IPS DF 6.9 (cell line): ENCODE results near the gene VPS11.

Experiments
- DNase-seq: peaks from one replicate; pipeline ENCODE4 v3.0.0-alpha.2; 2013; ENCODE audit warnings: low read depth, low spot score
- H3K27ac ChIP-seq: one replicate; pipeline ENCODE4 v1.5.1; 2013; ENCODE audit warnings: low read length, control low read depth
- H3K27me3 ChIP-seq: 2 replicates; pipeline ENCODE4 v1.6.1; 2013; ENCODE audit warnings: mild to moderate bottlenecking, low read length; ENCODE audit not compliant: control insufficient read depth, insufficient read depth
- H3K36me3 ChIP-seq: 2 replicates; pipeline ENCODE4 v1.6.1; 2013; ENCODE audit warnings: low read length; ENCODE audit not compliant: control insufficient read depth, insufficient read depth
- H3K4me1 ChIP-seq: 2 replicates; pipeline ENCODE4 v1.6.1; 2013; ENCODE audit warnings: low read length; ENCODE audit not compliant: control insufficient read depth, insufficient read depth
- H3K4me3 ChIP-seq: 2 replicates; pipeline ENCODE4 v1.5.1; 2013; ENCODE audit warnings: mild to moderate bottlenecking, low read length
- H3K9me3 ChIP-seq: 2 replicates; pipeline ENCODE4 v1.6.1; 2013; ENCODE audit warnings: low read length, inconsistent platforms; ENCODE audit not compliant: control insufficient read depth, insufficient read depth
- WGBS: extraction: QIAGEN DNeasy Blood & Tissue Kit; methylation state at CpG from one replicate; pipeline ENCODE4 v1.1.7; 2013; ENCODE audit warnings: mixed read lengths, missing lambda C conversion rate; ENCODE audit not compliant: insufficient read length, insufficient coverage; 5-methylcytosine and 5-hydroxymethylcytosine counted together

Gene VPS11

DNA sequence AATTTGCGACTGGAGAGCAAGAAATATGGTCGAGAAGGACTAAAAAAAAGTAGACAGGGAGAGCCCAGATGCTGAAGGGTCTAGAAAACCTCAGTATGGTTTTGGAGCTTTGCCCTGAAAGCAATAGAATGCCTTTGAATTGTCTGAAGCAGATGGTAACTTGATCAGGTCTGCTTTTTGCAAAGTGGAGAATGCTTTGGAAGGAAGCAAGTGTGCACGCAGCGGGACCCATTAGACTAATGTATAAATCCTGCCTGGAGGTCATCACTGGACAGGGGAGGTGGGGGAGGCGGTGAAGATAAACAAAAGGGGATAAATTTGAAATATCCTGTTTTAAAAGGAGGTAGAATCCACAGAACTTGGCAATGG, 53.0 kb downstream of the VPS11 start:
- no CpG with 5 or more reads among the region's 5 CpGs for WGBS

DNA sequence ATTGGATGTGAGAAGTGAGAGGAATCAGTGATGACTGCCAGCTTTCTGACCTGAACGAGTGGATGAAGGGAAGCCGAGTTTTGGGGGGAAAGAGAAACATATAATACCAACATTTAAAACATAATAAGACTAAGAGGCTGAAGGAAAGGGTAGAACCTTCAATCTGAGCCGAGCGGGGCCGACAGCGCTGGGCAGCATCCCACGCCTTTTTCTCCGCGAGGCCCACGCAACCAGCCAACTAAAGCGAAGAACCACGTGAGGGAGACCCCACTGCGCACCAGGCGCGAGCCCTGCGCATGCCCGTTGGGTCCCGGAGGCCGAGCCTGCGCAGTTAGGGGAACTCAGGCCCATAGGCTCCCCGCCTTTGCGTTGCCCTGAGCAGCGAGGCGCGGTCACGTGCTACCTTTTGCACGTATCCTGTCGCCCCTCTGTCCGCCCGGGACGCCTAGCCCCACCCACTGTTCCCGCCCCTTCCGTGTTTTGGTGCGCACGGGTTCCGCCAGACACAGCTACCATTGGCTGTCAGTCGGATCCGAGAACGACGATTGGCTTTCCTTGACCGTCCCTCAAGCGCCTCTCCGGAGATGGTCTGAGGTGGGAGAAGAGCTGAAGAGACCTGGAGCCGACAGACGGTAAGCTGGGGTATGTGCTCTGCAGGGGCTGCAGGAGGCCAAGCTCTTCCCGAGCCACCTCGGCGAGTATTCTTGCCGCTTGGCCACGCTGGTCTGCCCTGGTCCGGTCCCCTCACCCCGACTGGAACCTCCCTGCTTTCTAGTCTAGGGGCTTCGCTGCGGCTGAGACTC, 53.6 kb downstream of the VPS11 start, which contains the start of gene HINFP:
Gene HINFP, plus strand, starts transcription at position 573 of the 803 bp plus-strand sequence. CDS start 5,365 bp downstream, outside the sequence.
- Histone ChIP-seq H3K4me1 (no peaks in the 10 kb centered on the region), H3K4me3 (peak within 1 kb of the TSS; percentile 94), H3K9me3 (no peaks in the 10 kb centered on the region), H3K27ac (no peak within 1 kb of the TSS), H3K36me3 (no peaks in the 10 kb centered on the region), H3K27me3 (no peaks in the 10 kb centered on the region)
- DNase-seq, result peak; percentile 99
- no CpG with 5 or more reads among the region's 54 CpGs for WGBS

More for the DNA sequence above, 53.0 kb downstream of the VPS11 start:
- Histone ChIP-seq H3K4me3 (peak overlapping the region; percentile 52; the same call in 1 of the 2 replicates), H3K27ac (no peak overlapping the region), H3K36me3 (no peaks in the 10 kb centered on the region), H3K9me3 (no peaks in the 10 kb centered on the region), H3K4me1 (no peaks in the 10 kb centered on the region), H3K27me3 (no peaks in the 10 kb centered on the region)
- no peak for DNase-seq

DNA sequence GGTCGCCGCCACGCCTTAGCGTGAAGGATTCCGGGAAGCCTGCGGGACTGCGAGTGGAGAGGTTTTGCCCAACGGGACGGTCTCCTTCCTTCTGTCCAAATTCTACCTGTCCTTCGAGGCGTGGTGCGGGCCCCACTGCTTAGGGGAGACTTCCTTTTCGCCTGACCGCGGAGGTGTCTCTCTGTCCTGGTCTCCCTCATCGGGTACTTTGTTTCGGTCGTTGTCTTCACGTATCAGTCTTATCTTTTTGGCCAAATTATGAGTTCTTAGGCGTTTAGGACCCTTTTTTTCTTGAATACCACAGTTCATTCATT, 54.1 kb downstream of the VPS11 start:
- no peak for DNase-seq
- no peaks in the 10 kb centered on the region for H3K4me1 ChIP-seq
- peak overlapping the region; percentile 94 for H3K4me3 ChIP-seq
- no peaks in the 10 kb centered on the region for H3K9me3 ChIP-seq
- no peaks in the 10 kb centered on the region for H3K36me3 ChIP-seq
- H3K27me3 ChIP-seq, result no peaks in the 10 kb centered on the region
- H3K27ac ChIP-seq, result no peak overlapping the region
- no CpG with 5 or more reads among the region's 20 CpGs for WGBS

DNA sequence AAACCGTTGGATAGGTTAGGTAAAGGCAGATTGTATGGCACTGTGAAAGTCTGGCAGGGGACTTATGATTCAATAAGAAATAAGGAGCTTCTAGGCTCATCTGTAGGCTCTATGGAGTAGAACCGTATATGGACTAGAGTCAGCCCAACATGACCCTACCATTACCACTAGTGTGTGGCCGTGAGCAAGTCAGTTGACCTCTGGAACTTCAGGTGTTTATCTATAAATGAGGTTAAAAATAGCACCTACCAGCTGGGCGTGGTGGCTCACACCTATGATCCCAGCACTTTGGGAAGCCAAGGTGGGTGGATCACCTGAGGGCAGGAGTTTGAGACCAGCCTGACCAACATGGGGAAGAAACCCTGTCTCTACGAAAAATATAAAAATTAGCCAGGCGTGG, 58.2 kb downstream of the VPS11 start:
- WGBS, result no CpG with 5 or more reads among the region's 6 CpGs
- no peaks in the 10 kb centered on the region for H3K4me1 ChIP-seq
- H3K27ac ChIP-seq, result no peak overlapping the region
- H3K9me3 ChIP-seq, result no peaks in the 10 kb centered on the region
- peaks cover 3% of the 10 kb centered on the region; the same call in 1 of the 2 replicates for H3K36me3 ChIP-seq
- DNase-seq, result no peak
- H3K27me3 ChIP-seq, result no peaks in the 10 kb centered on the region
- no peak overlapping the region for H3K4me3 ChIP-seq

DNA sequence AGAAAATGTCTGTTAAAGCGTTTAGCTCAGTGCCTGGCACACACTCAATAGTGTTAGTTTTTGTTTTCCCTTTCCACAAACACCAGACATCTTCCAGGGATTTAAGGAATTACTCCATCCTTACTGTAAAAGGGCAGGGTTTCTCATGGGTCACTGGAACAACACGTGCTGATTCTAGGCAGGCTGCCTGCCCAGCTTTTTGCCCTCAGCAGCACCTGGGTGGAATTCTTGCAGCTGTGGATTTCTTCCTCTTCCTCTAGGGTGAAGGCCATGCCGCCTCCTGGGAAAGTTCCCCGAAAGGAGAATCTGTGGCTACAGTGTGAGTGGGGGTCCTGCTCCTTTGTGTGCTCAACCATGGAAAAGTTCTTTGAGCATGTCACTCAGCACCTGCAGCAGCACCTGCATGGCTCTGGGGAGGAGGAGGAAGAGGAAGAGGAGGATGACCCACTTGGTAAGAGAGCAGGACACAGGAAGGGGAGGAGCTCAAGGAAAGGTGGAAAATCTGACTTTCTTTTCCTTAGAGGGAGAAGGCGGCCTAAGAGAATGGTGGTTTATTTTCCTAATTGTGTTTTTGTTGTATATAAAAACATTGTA, 59.2 kb downstream of the VPS11 start:
- no peaks in the 10 kb centered on the region for H3K27me3 ChIP-seq
- H3K4me1 ChIP-seq, result no peaks in the 10 kb centered on the region
- H3K27ac ChIP-seq, result no peak overlapping the region
- no peak for DNase-seq
- no peaks in the 10 kb centered on the region for H3K9me3 ChIP-seq
- peaks cover 10% of the 10 kb centered on the region; the same call in 1 of the 2 replicates for H3K36me3 ChIP-seq
- no peak overlapping the region for H3K4me3 ChIP-seq
- WGBS, result no CpG with 5 or more reads among the region's 5 CpGs

DNA sequence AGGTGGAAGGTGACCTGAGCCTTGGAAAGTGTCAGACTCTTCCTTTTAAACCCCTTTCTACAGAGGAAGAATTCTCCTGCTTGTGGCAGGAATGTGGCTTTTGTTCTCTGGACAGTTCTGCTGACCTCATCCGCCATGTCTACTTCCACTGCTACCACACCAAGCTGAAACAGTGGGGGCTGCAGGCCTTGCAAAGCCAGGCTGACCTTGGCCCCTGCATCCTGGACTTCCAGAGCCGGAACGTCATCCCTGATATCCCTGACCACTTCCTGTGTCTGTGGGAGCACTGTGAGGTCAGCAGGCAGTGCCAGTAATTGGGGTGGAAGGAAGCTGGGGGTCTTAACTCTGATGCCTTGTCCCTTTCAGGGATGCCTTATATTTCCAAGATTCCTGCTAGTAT, 63.0 kb downstream of the VPS11 start:
- H3K9me3 ChIP-seq, result no peaks in the 10 kb centered on the region
- H3K4me1 ChIP-seq, result no peaks in the 10 kb centered on the region
- H3K27me3 ChIP-seq, result no peaks in the 10 kb centered on the region
- no peak overlapping the region for H3K4me3 ChIP-seq
- H3K27ac ChIP-seq, result no peak overlapping the region
- no CpG with 5 or more reads among the region's 3 CpGs for WGBS
- no peak for DNase-seq
- peaks cover 30% of the 10 kb centered on the region for H3K36me3 ChIP-seq
